HG03097 (cell line): ENCODE measurements around the gene OLAH.

Experiments
- ATAC-seq: cut with Tn5 transposase; IDR thresholded peaks from one replicate; pipeline ENCODE4 v1.9.1; 2021; ENCODE audit not compliant: unreplicated experiment, low FRiP score

The OLAH gene

DNA sequence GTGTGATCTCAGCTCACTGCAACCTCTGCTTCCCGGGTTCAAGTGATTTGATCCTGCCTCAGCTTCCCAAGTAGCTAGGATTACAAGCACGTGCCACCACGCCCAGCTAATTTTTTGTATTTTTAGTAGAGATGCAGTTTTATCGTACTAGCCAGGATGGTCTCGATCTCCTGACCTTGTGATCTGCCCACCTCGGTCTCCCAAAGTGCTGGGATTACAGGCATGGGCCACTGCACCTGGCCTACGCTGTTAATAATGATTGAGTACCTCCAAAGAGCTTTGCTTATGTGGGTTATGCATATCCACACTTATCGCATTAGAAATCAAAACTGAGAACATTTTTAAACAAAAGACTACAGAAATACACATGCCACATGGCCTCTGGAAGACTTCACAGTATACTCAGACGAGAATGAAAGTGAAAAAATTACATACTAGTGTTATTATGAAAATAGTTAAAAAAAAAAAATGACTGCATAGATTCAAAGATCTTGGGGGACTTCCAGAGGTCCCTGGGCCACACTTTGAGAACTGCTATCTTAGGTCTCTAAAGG is 78.8 kb downstream of the OLAH start:
- peak; percentile 88 for ATAC-seq
